NCI-H1092 treated with DMSO at 0.1 percent for 48 hours (cell line): ENCODE results near the gene CLASP2.
"Not testable (repeated sequence)": the region's sequence is repeated elsewhere in the genome, so short reads cannot be mapped to it uniquely, and the experiment has no call there.

Experiments used
- DNase-seq: peaks from one replicate; lab custom pipeline; 2025; lab: John Stamatoyannopoulos, UW

The CLASP2 gene

GRCh38 chr3:33451994-33452393, 266.1 kb downstream of the CLASP2 start:
- DNase-seq, result not testable (repeated sequence)

DNA sequence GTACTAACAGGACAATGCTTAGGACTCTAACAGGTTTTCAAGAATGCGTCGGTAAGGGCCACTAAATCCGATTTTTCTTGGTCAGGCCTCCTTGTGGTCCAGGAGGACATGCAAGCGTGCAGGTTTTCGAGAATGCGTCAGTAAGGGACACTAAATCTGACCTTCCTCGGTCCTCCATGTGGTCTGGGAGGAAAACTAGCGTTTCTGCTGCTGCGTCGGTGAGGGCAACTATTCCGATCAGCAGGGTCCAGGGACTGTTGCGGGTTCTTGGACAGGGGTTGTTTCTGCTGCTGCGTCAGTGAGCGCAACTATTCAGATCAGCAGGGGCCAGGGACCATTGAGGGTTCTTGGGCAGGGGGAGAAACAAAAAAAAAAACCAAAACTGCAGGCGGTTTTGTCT, 270.1 kb downstream of the CLASP2 start:
- DNase-seq, result no peak

- not testable (repeated sequence) for DNase-seq
These were observed 270.8 kb downstream of the CLASP2 start for GRCh38 chr3:33447256-33447625.
